Stomach (tissue), 4 donors: ENCODE results near the gene TMEM132D.

Experiments
- EP300 ChIP-seq: sonication (generic); formaldehyde crosslinking; IDR thresholded peaks from one replicate; pipeline ENCODE4 v1.6.1; 2017; ENCODE audit warnings: antibody characterized with exemption
- POLR2AphosphoS5 ChIP-seq, 3 donors: sonication (generic); formaldehyde crosslinking; IDR thresholded peaks; one replicate each; pipeline ENCODE4 v1.6.1; 2016; ENCODE audit warnings: antibody characterized with exemption in 3 of 3
- TF ChIP-seq, protein P1 (sequence below), 7 experiments: fragments of 450-650 bp in 4 of 7; fragments of 200-600 bp in 3 of 7; sonication (generic) in 3 of 7; IDR thresholded peaks; one replicate each; pipeline ENCODE4 v1.5.1; 2016 to 2019; ENCODE audit warnings: antibody characterized with exemption in 7 of 7, control low read depth in 2 of 7, mild to moderate bottlenecking in 1 of 7

GRCh38 chr12:129614221-129614885 lies 289.5 kb downstream of the TMEM132D start:
- TF ChIP-seq, protein P1, sequence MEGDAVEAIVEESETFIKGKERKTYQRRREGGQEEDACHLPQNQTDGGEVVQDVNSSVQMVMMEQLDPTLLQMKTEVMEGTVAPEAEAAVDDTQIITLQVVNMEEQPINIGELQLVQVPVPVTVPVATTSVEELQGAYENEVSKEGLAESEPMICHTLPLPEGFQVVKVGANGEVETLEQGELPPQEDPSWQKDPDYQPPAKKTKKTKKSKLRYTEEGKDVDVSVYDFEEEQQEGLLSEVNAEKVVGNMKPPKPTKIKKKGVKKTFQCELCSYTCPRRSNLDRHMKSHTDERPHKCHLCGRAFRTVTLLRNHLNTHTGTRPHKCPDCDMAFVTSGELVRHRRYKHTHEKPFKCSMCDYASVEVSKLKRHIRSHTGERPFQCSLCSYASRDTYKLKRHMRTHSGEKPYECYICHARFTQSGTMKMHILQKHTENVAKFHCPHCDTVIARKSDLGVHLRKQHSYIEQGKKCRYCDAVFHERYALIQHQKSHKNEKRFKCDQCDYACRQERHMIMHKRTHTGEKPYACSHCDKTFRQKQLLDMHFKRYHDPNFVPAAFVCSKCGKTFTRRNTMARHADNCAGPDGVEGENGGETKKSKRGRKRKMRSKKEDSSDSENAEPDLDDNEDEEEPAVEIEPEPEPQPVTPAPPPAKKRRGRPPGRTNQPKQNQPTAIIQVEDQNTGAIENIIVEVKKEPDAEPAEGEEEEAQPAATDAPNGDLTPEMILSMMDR (IDR thresholded peaks at IDR 0.05), result no peak
- TF ChIP-seq POLR2AphosphoS5 (IDR thresholded peaks at IDR 0.05) (no peak), EP300 (no peak)
